NK-92 treated with Interleukin-12 subunit alpha and Interleukin-12 subunit beta, amount 100 ng/mL, for 24 hours (cell line): Measurements from ENCODE around the gene GPR17.

ENCODE experiments used
- DNase-seq: peaks from one replicate; lab custom pipeline; 2025; lab: John Stamatoyannopoulos, UW

GPR17 gene

DNA sequence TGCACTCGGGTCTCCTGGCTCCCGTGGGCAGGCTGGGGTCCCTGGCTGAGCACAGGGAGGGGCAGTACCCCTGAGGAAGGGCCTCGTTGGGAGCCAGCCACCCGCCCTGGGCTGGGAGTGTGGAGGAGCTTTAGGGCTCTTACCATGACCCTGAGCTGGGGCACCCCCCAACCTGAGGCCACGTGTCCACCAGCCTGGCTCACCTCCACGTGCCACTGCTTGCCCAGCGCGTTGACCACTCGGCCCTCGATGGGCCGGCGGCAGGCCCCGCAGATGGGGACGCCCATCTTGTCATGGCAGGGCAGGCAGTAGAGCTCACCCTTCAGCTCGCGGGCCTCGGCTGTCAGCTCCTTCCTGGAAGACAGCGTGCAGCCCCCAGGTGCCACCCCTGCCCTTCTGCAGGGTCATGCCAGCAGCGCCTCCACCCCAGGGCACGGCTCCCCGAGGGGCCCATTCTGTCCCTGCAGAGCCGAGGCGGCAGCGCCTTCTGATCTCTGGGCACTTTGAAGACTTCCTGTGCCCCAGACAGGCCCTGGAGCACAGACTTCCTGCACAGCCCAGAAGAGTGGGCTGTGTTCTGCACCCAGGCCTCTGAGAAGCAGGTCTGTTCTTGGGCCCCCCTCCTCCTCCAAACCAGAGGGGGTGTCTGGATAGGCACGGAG, 4.0 kb upstream of the GPR17 start:
- no peak for DNase-seq

GRCh38 chr2:127642706-127643438, 3.1 kb upstream of the GPR17 start:
- DNase-seq: no peak

DNA sequence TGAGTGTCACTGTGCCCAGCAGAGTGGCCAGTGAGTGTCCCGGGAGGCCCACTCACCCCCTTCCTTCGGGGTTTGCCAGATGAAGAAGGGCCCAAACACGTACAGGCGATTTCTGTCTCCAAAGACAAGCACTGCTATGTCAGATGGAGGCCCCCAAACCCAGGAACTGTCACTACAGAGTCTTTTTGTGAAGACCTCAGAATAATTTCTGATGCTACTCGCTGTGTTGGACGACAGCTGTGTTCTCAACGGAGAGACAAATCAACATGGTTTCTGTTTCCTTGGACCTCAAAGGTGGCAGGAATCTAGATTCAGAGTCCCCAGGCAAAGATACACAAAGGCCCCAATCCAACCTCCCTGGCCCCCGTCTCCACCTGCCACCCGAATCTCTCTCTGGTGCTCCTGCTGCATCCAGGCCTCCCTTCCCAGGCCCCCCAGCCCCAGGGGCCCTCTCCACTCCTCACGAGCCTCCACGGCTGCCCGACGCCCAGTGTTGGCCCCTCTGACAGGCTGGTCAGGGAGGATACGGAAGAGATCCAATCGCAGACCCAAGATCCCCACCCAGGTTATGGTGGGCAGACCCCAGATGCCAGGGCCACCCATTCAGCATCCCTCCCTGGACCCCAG, 2.4 kb upstream of the GPR17 start:
- DNase-seq: no peak

DNA sequence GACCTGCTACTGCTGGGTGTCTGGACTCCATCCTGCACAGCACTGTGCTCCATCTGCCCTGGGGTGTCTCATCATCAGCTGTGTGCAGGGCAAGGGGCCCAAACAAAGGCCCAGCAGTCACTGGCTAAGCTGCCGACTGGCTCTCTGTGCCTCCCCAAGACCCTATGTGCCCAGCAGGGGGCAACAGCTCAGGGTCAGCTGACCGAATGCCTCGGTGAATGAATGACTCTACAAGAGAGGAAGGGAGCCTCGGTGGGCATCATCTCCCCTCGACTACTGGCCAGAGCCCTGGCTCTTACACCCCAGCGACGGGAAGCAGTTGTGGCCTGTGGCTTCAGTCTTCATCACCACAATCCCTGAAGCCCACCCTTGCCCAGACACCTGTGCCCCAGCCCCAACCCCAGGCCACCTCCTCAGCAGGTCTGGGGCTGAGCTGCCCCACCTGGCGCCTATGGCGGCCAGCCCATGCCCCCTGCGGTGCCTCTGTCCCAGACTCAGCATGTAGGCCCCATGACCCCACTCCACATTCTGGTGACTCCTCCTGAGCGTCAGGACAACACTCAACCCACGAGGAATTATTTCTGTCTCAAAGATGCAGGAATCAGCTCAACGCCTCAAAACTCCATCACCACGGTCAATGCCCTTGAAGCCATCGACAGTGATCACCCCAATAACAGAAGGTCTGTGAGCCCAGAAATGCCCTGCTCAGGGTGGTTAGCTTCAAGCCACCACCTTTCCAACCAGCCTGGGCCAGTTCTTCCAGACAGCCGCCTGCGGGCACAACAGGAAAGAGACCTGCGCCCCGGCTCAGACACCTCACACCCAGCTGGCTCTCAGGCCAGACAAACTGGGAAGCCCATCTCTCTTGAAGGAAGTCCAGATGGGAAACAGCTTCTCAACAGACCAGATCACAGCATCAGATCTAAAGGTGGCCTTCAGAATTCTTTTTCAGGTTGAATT, 1.6 kb upstream of the GPR17 start:
- DNase-seq: no peak

DNA sequence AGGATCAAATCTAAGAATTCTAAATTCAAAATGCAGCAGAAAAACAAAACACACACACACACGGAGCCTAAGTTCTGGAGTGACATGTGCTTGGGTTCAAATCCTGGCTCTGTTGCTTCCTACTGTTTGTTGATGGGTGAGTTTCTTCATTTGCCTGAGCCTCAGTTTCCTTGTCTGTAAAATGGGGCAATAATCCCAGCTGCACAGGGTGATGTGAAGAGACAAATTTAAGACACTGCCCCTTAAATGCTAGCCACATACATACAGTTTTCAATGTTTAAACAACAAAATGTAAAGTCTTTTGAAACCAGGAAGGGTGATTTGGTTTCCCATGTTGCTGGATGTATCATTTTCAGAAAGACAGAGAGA, 943 bp upstream of the GPR17 start:
- no peak for DNase-seq

DNA sequence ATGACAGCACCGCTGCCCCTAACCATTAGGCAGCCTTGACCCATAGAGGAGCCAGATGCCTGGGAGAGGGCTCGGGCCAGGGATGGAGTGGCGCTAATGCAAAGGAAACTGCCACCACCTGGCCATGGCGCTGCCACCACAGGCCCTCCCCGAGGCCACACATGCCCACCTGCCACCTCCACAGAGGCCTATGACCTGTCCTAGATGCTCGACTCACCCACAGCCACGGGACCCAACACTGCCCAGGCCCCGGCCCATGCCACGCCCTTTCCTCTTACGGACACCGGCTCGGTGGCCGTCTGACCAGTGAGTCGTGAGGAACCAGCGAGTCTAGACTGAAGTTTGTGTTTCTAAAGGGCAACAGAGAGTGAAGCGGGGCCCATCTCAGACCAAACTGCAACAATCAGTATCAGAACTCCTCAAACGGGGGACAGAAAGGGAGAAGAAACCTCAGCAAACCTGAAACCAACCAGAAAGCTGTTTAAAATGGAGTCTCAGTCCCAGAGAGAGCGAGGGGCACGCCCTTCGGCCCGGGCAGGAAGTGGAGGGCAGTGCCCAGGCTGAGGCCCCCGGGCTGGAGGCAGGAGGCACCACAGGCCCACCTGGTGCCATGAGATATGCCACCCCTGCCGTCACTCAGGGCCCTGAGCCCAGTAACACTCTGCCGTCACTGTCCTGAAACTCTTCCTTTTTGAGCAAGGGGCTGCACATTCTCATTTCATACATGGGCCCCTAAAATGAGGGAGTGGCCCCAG, 711 bp downstream of the GPR17 start:
- no peak for DNase-seq

GRCh38 chr2:127647242-127648190, 1.6 kb downstream of the GPR17 start:
- no peak for DNase-seq

- no peak for DNase-seq
Measured at GRCh38 chr2:127648321-127648720, 2.4 kb downstream of the GPR17 start.

DNA sequence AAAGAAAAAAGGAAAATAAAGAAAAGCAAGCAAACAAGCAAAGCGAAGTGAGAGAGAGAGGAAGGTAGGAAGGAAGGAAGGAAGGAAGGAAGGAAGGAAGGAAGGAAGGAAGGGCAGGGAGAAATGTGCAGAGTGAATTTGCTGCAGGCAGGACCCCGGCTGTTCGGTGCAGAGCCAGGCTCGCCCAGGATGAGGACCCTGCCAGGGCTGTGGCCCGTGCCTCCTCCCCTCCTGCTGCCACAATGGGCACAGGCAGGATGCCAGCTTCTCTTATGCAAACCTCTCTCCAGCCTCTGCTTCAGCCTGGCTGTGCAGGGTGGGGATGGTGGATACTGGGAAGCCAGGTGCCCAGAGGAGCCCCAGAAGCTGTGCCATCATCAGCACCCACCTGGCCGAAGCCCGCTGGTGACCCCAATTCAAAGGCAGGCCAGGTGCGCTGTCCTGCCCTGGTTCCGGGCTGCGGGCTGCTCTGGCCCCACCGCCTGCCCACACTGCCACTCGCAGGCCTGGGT, 3.2 kb downstream of the GPR17 start:
- no peak for DNase-seq

GRCh38 chr2:127649684-127650040, 3.7 kb downstream of the GPR17 start:
- peak; percentile 74 for DNase-seq

GRCh38 chr2:127650041-127650784, 4.3 kb downstream of the GPR17 start:
- DNase-seq: no peak

- no peak for DNase-seq
Measured at GRCh38 chr2:127650785-127651380, 4.9 kb downstream of the GPR17 start.

DNA sequence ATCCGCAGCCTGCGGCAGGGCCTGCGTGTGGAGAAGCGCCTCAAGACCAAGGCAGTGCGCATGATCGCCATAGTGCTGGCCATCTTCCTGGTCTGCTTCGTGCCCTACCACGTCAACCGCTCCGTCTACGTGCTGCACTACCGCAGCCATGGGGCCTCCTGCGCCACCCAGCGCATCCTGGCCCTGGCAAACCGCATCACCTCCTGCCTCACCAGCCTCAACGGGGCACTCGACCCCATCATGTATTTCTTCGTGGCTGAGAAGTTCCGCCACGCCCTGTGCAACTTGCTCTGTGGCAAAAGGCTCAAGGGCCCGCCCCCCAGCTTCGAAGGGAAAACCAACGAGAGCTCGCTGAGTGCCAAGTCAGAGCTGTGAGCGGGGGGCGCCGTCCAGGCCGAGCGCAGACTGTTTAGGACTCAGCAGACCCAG, 5.4 kb downstream of the GPR17 start:
- DNase-seq: no peak

GRCh38 chr2:127651971-127652550, 6.1 kb downstream of the GPR17 start:
- no peak for DNase-seq

DNA sequence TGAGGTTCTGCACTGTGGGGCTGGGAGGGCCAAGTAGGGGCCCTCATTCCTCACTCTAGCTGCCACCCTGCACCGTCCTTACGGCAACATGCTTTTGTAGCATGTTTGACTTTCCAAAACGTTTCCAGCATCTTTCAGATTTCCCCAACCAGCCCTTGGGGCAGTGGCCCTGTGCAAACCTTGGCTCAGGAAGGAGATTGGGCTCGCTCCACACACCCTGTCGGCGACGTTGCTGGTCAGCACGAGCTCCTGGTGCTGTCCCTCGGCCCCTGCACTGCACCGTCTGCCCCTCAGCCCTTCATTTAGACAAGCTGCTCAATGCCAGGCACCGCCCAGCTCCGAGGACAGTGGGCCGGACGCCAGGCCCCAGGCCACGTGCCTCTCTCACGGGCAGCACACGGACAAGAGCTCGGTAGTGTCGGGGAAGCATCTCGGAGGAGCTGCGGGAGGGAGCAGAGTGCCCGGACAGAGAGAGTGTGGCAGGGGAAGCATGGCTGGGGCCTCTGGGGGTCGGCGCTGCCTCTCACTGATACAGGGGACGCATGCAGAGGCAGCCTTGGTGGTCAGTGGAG, 6.9 kb downstream of the GPR17 start:
- no peak for DNase-seq

DNA sequence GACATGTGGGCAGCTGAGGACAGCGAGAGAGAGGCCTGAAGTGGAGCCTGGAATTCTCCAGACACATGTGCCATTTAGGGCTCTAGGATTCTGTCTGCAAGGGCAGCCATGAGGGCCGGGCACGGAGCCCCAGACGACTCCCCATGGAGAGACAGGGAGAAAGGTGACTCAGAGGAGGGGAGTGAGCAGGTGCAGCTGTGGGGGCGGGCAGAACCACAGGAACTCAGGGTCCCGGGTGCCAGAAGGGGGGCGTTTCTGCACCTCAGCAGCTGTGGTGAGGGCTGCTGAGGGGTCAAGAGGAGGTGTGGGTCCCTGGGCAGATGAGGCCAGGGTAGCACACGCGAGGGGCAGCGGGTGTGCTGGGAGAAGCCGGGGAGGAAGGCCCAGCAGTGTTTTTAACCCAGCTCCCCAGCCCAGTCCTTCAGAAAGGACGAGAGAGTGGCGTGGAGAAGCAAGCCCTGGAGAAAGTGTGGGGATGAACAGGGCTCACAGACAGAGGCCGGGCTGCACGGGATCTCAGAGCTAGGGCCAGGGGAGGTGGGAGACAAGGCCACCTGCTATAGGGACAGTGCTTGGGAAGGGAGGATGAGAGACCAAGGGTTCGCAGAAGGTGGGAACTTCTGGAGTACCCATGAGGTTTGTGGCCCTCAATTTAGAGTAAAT, 7.6 kb downstream of the GPR17 start:
- no peak for DNase-seq

DNA sequence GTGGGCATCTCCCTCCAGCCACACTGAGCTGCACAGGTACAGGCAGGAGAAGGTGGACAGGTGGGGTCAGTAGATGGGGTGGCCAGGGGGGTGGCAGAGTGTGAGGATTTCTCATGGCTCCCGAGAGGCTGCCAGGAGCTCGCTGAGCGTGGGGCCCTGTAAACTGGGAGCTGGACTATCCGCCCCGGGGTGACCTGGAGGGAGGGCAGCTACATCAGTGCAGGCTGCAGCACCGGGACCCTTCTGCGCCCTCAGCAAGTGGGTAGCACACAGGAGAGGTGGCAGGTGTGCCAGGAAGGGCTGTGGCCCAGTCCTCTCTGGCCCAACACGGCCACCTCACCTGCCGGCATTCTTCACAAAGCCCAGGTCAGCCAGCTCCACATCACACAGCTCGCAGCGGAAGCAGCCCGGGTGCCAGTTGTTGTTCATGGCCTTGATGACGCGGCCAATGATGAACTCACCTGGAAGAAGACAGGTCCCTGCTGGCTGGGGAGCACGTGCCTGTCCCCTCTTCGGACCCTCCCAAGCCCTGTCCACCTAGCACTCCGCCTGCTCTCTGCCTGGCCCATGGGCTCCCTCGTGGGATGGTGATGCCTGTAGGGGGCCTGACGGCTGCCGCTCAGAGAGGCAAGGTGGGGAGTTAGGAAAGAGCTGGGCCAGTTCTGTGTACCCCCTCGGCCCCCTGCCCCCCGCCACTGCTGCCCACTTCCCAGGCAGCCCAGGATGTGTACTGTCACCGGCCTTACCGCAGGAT, 8.3 kb downstream of the GPR17 start:
- no peak for DNase-seq
